DOHH2 (cell line): ENCODE results near the gene POU2F3.

Source experiments
- H3F3A ChIP-seq: fragments of 200-600 bp; sonication (generic), shearing (Covaris generic); 2 replicates; pipeline ENCODE4 v1.6.0; 2016; ENCODE audit warnings: antibody characterized with exemption, mild to moderate bottlenecking; ENCODE audit not compliant: control insufficient read depth, insufficient read depth
- H3K27ac ChIP-seq: fragments of 200-600 bp; sonication (generic); 2 replicates; pipeline ENCODE4 v1.5.1; 2014; ENCODE audit warnings: low read depth, mild to moderate bottlenecking, low read length, moderate library complexity
- H3K27me3 ChIP-seq: fragments of 200-600 bp; sonication (generic); 2 replicates; pipeline ENCODE4 v1.6.1; 2014; ENCODE audit warnings: mild to moderate bottlenecking, low read length, mixed read lengths; ENCODE audit not compliant: control insufficient read depth
- H3K36me3 ChIP-seq: fragments of 200-600 bp; sonication (generic); 2 replicates; pipeline ENCODE4 v1.6.1; 2014; ENCODE audit warnings: mild to moderate bottlenecking, low read length, moderate library complexity, mixed read lengths; ENCODE audit not compliant: control insufficient read depth
- H3K4me1 ChIP-seq: fragments of 200-600 bp; sonication (generic); 2 replicates; pipeline ENCODE4 v1.6.1; 2014; ENCODE audit warnings: mild to moderate bottlenecking, low read length, mixed read lengths; ENCODE audit not compliant: control insufficient read depth
- H3K4me2 ChIP-seq: fragments of 200-600 bp; sonication (generic); 2 replicates; pipeline ENCODE4 v1.6.0; 2014; ENCODE audit warnings: mild to moderate bottlenecking, low read length, moderate library complexity
- H3K4me3 ChIP-seq: fragments of 200-600 bp; sonication (generic); 2 replicates; pipeline ENCODE4 v1.5.1; 2014; ENCODE audit warnings: mild to moderate bottlenecking, low read length, mixed read lengths
- H3K79me2 ChIP-seq: fragments of 200-600 bp; sonication (generic); 2 replicates; pipeline ENCODE4 v1.6.1; 2014; ENCODE audit warnings: mild to moderate bottlenecking, low read length, mixed read lengths; ENCODE audit not compliant: control insufficient read depth
- H3K9me2 ChIP-seq: fragments of 200-600 bp; sonication (generic); replicated peaks from 2 replicates; pipeline ENCODE4 v1.6.1; 2014; ENCODE audit warnings: mild to moderate bottlenecking, low read length, mixed read lengths; ENCODE audit not compliant: control insufficient read depth
- H3K9me3 ChIP-seq: fragments of 200-600 bp; sonication (generic); 2 replicates; pipeline ENCODE4 v1.6.1; 2014; ENCODE audit warnings: antibody characterized with exemption, low read length, mixed read lengths; ENCODE audit not compliant: control insufficient read depth, insufficient read depth
- H4K20me1 ChIP-seq: fragments of 200-600 bp; sonication (generic); 2 replicates; pipeline ENCODE4 v1.6.0; 2014; ENCODE audit warnings: low read depth, mild to moderate bottlenecking, antibody characterized with exemption, low read length, moderate library complexity; ENCODE audit not compliant: control insufficient read depth, insufficient read depth
- CTCF ChIP-seq: fragments of 200-600 bp; sonication (generic); IDR thresholded peaks from one replicate; pipeline ENCODE4 v1.5.1; 2014; ENCODE audit warnings: antibody characterized with exemption, mild to moderate bottlenecking, low read depth, low read length; ENCODE audit not compliant: poor library complexity, severe bottlenecking
- EZH2phosphoT487 ChIP-seq: fragments of 200-600 bp; sonication (generic); IDR thresholded peaks from 2 replicates; pipeline ENCODE4 v1.6.1; 2017; ENCODE audit warnings: borderline replicate concordance, mild to moderate bottlenecking, antibody characterized with exemption, low read length, moderate library complexity, mixed read lengths

POU2F3 gene

GRCh38 chr11:120256779-120257178 is 16.8 kb downstream of the POU2F3 start:
- H3F3A ChIP-seq: no peaks in the 10 kb centered on the region
- H3K4me3 ChIP-seq: no peak overlapping the region
- H3K4me1 ChIP-seq: peaks cover 12% of the 10 kb centered on the region
- peaks cover 22% of the 10 kb centered on the region for H3K27me3 ChIP-seq
- H3K79me2 ChIP-seq: no peaks in the 10 kb centered on the region
- no peaks in the 10 kb centered on the region for H3K9me3 ChIP-seq
- H3K36me3 ChIP-seq: no peaks in the 10 kb centered on the region
- H4K20me1 ChIP-seq: no peaks in the 10 kb centered on the region
- no peak overlapping the region for H3K4me2 ChIP-seq
- no peak overlapping the region for H3K27ac ChIP-seq
- H3K9me2 ChIP-seq: no peaks in the 10 kb centered on the region
- no peak for TF ChIP-seq CTCF
- no peak for TF ChIP-seq EZH2phosphoT487

GRCh38 chr11:120257346-120257745 is 17.4 kb downstream of the POU2F3 start:
- no peak overlapping the region for H3K4me2 ChIP-seq

GRCh38 chr11:120258661-120259060 is 18.7 kb downstream of the POU2F3 start:
- no peaks in the 10 kb centered on the region for H3K36me3 ChIP-seq
- H3K27ac ChIP-seq: no peak overlapping the region
- H3K9me2 ChIP-seq: no peaks in the 10 kb centered on the region
- no peak overlapping the region for H3K4me2 ChIP-seq
- peaks cover 22% of the 10 kb centered on the region for H3K27me3 ChIP-seq
- H3K9me3 ChIP-seq: no peaks in the 10 kb centered on the region
- TF ChIP-seq CTCF: no peak
- no peak for TF ChIP-seq EZH2phosphoT487
- H3F3A ChIP-seq: no peaks in the 10 kb centered on the region
- H4K20me1 ChIP-seq: no peaks in the 10 kb centered on the region
- no peaks in the 10 kb centered on the region for H3K79me2 ChIP-seq
- peaks cover 12% of the 10 kb centered on the region for H3K4me1 ChIP-seq
- H3K4me3 ChIP-seq: no peak overlapping the region

More at GRCh38 chr11:120257346-120257745, 17.4 kb downstream of the POU2F3 start:
- TF ChIP-seq CTCF (no peak), EZH2phosphoT487 (no peak)
- H3K27ac ChIP-seq: no peak overlapping the region
- no peaks in the 10 kb centered on the region for H3K9me2 ChIP-seq
- peaks cover 22% of the 10 kb centered on the region for H3K27me3 ChIP-seq
- H3K4me1 ChIP-seq: peaks cover 12% of the 10 kb centered on the region
- H3K4me3 ChIP-seq: no peak overlapping the region
- no peaks in the 10 kb centered on the region for H3K36me3 ChIP-seq
- no peaks in the 10 kb centered on the region for H3K9me3 ChIP-seq
- H4K20me1 ChIP-seq: no peaks in the 10 kb centered on the region
- no peaks in the 10 kb centered on the region for H3F3A ChIP-seq
- H3K79me2 ChIP-seq: no peaks in the 10 kb centered on the region

- Histone ChIP-seq H3K36me3 (no peaks in the 10 kb centered on the region), H3K4me1 (peaks cover 12% of the 10 kb centered on the region), H3K27me3 (peaks cover 20% of the 10 kb centered on the region), H3K9me2 (no peaks in the 10 kb centered on the region), H3K4me2 (no peak overlapping the region), H3F3A (no peaks in the 10 kb centered on the region), H4K20me1 (no peaks in the 10 kb centered on the region), H3K4me3 (no peak overlapping the region), H3K27ac (no peak overlapping the region), H3K79me2 (no peaks in the 10 kb centered on the region), H3K9me3 (no peaks in the 10 kb centered on the region)
- TF ChIP-seq EZH2phosphoT487: no peak
- no peak for TF ChIP-seq CTCF
Observed at GRCh38 chr11:120259241-120259640, 19.3 kb downstream of the POU2F3 start.
